SK-N-SH (cell line): Measurements from ENCODE around the gene ZNF775. TPM values are rescaled to one million over a fixed set of nuclear protein-coding genes. Genes with fewer than 3 reads are reported as not detected.

Source experiments
- CTCF ChIA-PET: fragments of 300-600, 350-600 bp; formaldehyde crosslinking; extraction: SDS; loops from one replicate; lab custom pipeline; 2021; lab: Yijun Ruan, JAX
- POLR2A ChIA-PET: fragments of 350-600 bp; sonication (Branson Sonifier 250); formaldehyde crosslinking; extraction: SDS; loops from one replicate; lab custom pipeline; 2020; ENCODE audit warnings: antibody characterized with exemption, inconsistent platforms; lab: Yijun Ruan, JAX
- DNase-seq: peaks from one replicate; pipeline ENCODE4 v3.0.0; 2012
- H2AFZ ChIP-seq: fragments of 200-600 bp; sonication (generic); 2 replicates; pipeline ENCODE4 v1.8.1; 2016; ENCODE audit warnings: antibody characterized with exemption, mild to moderate bottlenecking, low read depth
- H3F3A ChIP-seq: fragments of 200-600 bp; sonication (generic); replicated peaks from 2 replicates; pipeline ENCODE3; 2016; ENCODE audit warnings: antibody characterized with exemption, mild to moderate bottlenecking; ENCODE audit not compliant: insufficient read depth
- H3K27ac ChIP-seq, 2 experiments: fragments of 200-500 bp in 1 of 2; fragments of 200-600 bp in 1 of 2; sonication (Bioruptor generic) in 1 of 2; sonication (generic), shearing (Covaris generic) in 1 of 2; 2 replicates each; pipeline versions ENCODE4 v1.5.1 to v1.6.1; 2014 to 2016; ENCODE audit warnings: low read depth in 2 of 2, inconsistent platforms in 1 of 2, low read length in 1 of 2, mild to moderate bottlenecking in 1 of 2, mixed read lengths in 1 of 2
- H3K27me3 ChIP-seq: fragments of 200-600 bp; sonication (generic), shearing (Covaris generic); 2 replicates; pipeline ENCODE4 v1.6.1; 2016; ENCODE audit warnings: mixed run types; ENCODE audit not compliant: insufficient read depth
- H3K36me3 ChIP-seq, 2 experiments: fragments of 200-500 bp in 1 of 2; fragments of 200-600 bp in 1 of 2; sonication (Bioruptor generic) in 1 of 2; sonication (generic) in 1 of 2; replicated peaks in 1 of 2; 2 replicates each; pipeline versions ENCODE3 to v1.5.1; 2014 to 2016; ENCODE audit warnings: low read length in 1 of 2, mild to moderate bottlenecking in 1 of 2; ENCODE audit not compliant: insufficient read depth in 2 of 2, control insufficient read depth in 1 of 2
- H3K4me1 ChIP-seq, 2 experiments: fragments of 200-500 bp in 1 of 2; fragments of 200-600 bp in 1 of 2; sonication (Bioruptor generic) in 1 of 2; sonication (generic), shearing (Covaris generic) in 1 of 2; 2 replicates each; pipeline versions ENCODE4 v1.5.1 to v1.6.1; 2014 to 2016; ENCODE audit warnings: low read depth in 1 of 2, low read length in 1 of 2, mixed run types in 1 of 2; ENCODE audit not compliant: insufficient read depth in 2 of 2, control insufficient read depth in 1 of 2
- H3K4me2 ChIP-seq: fragments of 200-600 bp; sonication (generic), shearing (Covaris generic); 2 replicates; pipeline ENCODE4 v1.6.1; 2017; ENCODE audit warnings: mixed run types
- H3K4me3 ChIP-seq, 2 experiments: fragments of 200-500 bp in 1 of 2; fragments of 200-600 bp in 1 of 2; sonication (Bioruptor generic) in 1 of 2; sonication (generic), shearing (Covaris generic) in 1 of 2; 2 replicates each; pipeline versions ENCODE4 v1.5.1 to v1.8.1; 2014 to 2016; ENCODE audit warnings: low read depth in 2 of 2, inconsistent platforms in 1 of 2, low read length in 1 of 2, mild to moderate bottlenecking in 1 of 2, mixed read lengths in 1 of 2, moderate library complexity in 1 of 2
- H3K79me2 ChIP-seq: fragments of 200-600 bp; sonication (generic); 2 replicates; pipeline ENCODE4 v1.8.1; 2017; ENCODE audit warnings: mild to moderate bottlenecking; ENCODE audit not compliant: insufficient read depth
- H3K9ac ChIP-seq: fragments of 200-600 bp; sonication (generic); 2 replicates; pipeline ENCODE4 v1.6.1; 2017; ENCODE audit warnings: mixed run types
- H3K9me2 ChIP-seq: fragments of 200-600 bp; sonication (generic); 2 replicates; pipeline ENCODE4 v1.6.1; 2017; ENCODE audit warnings: mixed run types
- H3K9me3 ChIP-seq: fragments of 200-600 bp; sonication (generic); 2 replicates; pipeline ENCODE4 v1.6.1; 2017; ENCODE audit warnings: mixed run types, mild to moderate bottlenecking, moderate library complexity
- H4K20me1 ChIP-seq: fragments of 200-600 bp; sonication (generic); 2 replicates; pipeline ENCODE4 v1.6.1; 2017; ENCODE audit warnings: mild to moderate bottlenecking, mixed run types; ENCODE audit not compliant: insufficient read depth
- CHD2 ChIP-seq: fragments of 150-350 bp; IDR thresholded peaks from 2 replicates; pipeline ENCODE4 v1.6.1; 2018; ENCODE audit warnings: low read length; ENCODE audit not compliant: partially characterized antibody
- EP300 ChIP-seq, 2 experiments: IDR thresholded peaks; 2 replicates each; pipeline versions ENCODE4 v1.4.0 to v1.6.1; 2012; ENCODE audit warnings: borderline replicate concordance in 1 of 2, low read depth in 1 of 2, low read length in 1 of 2
- EZH2phosphoT487 ChIP-seq: fragments of 200-600 bp; sonication (generic); IDR thresholded peaks from 2 replicates; pipeline ENCODE4 v1.6.1; 2017; ENCODE audit warnings: low read depth, mixed run types, mild to moderate bottlenecking, antibody characterized with exemption, moderate library complexity, borderline replicate concordance
- FOXJ3 ChIP-seq: sonication (generic); formaldehyde crosslinking; IDR thresholded peaks from 2 replicates; pipeline ENCODE4 v1.5.1; 2020; ENCODE audit warnings: mild to moderate bottlenecking, missing genetic modification reagents
- FOXM1 ChIP-seq: IDR thresholded peaks from 2 replicates; pipeline ENCODE4 v1.4.0; 2012; ENCODE audit warnings: low read depth, mild to moderate bottlenecking
- GABPA ChIP-seq: IDR thresholded peaks from 2 replicates; pipeline ENCODE4 v1.4.0; 2012; ENCODE audit warnings: low read depth, mild to moderate bottlenecking
- JUND ChIP-seq: IDR thresholded peaks from 2 replicates; pipeline ENCODE4 v1.4.0; 2012
- MXI1 ChIP-seq: IDR thresholded peaks from 2 replicates; pipeline ENCODE4 v1.6.1; 2012; ENCODE audit warnings: mild to moderate bottlenecking, low read depth, low read length, improper control_type of control experiment
- RAD21 ChIP-seq: IDR thresholded peaks from 2 replicates; pipeline ENCODE4 v1.6.1; 2012; ENCODE audit warnings: mild to moderate bottlenecking, low read length
- RXRA ChIP-seq: IDR thresholded peaks from 2 replicates; pipeline ENCODE4 v1.4.0; 2012; ENCODE audit warnings: low read depth, mild to moderate bottlenecking, borderline replicate concordance
- TEAD4 ChIP-seq: IDR thresholded peaks from 2 replicates; pipeline ENCODE4 v1.4.0; 2012; ENCODE audit warnings: mild to moderate bottlenecking, borderline replicate concordance; ENCODE audit not compliant: insufficient read depth
- YY1 ChIP-seq: IDR thresholded peaks from 2 replicates; pipeline ENCODE4 v1.4.0; 2012; ENCODE audit warnings: low read depth, mild to moderate bottlenecking
- WGBS: methylation state at CpG from one replicate; pipeline ENCODE4 v1.1.6; 2017; ENCODE audit warnings: low lambda C conversion rate; 5-methylcytosine and 5-hydroxymethylcytosine counted together
- polyA plus RNA-seq, 3 experiments: library from polyadenylated mRNA; depleted of rRNA; stranded (reverse); fragments of >200 nt; gene quantifications; 2 replicates each; pipeline ENCODE4 v1.2.3, GENCODE V29; 2012
- TF ChIP-seq, protein P1 (sequence below): IDR thresholded peaks from 2 replicates; pipeline ENCODE4 v1.4.0; 2012; ENCODE audit warnings: low read depth, borderline replicate concordance
- TF ChIP-seq, protein P2 (sequence below): IDR thresholded peaks from 2 replicates; pipeline ENCODE4 v1.4.0; 2012; ENCODE audit warnings: low read depth
- TF ChIP-seq, protein P3 (sequence below): IDR thresholded peaks from 2 replicates; pipeline ENCODE4 v1.6.1; 2012; ENCODE audit warnings: mild to moderate bottlenecking, low read depth, low read length, moderate library complexity
- TF ChIP-seq, protein P4 (sequence below): IDR thresholded peaks from 2 replicates; pipeline ENCODE4; 2012

Gene ZNF775
- polyA plus RNA-seq, 1 of the 3 experiments (the other 2 are of a cell fraction): 5.0 TPM

DNA sequence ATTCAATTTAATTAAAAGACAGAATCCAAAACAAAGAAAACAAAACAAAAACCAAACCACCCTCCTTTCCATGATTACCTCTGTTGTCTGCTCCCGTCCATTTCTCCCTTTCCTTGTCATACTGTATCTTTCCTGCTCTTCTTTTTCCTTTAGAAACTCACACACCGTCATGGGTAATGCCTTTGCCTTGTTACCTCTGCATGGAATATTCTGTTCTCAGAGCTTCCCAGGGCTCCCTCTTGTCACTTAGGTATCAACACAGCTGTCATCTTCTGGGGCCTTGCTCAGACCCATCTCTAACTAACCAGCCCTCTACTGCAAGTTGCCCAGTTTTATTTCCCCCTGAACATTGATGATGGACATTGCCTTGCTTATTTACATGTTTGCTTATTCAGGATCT is 41.1 kb downstream of the ZNF775 start:
- 82% methylated on average over 2 of the region's 2 CpGs for WGBS
- Histone ChIP-seq H3F3A (no peaks in the 10 kb centered on the region), H2AFZ (no peak overlapping the region), H3K36me3 (no peaks in the 10 kb centered on the region), H3K4me2 (no peak overlapping the region), H3K27ac (no peak overlapping the region), H3K27me3 (no peaks in the 10 kb centered on the region), H3K4me3 (no peak overlapping the region), H3K9ac (no peak overlapping the region), H3K79me2 (no peaks in the 10 kb centered on the region), H3K9me3 (no peaks in the 10 kb centered on the region), H4K20me1 (no peaks in the 10 kb centered on the region), H3K9me2 (no peaks in the 10 kb centered on the region), H3K4me1 (no peaks in the 10 kb centered on the region)
- TF ChIP-seq, protein P1, sequence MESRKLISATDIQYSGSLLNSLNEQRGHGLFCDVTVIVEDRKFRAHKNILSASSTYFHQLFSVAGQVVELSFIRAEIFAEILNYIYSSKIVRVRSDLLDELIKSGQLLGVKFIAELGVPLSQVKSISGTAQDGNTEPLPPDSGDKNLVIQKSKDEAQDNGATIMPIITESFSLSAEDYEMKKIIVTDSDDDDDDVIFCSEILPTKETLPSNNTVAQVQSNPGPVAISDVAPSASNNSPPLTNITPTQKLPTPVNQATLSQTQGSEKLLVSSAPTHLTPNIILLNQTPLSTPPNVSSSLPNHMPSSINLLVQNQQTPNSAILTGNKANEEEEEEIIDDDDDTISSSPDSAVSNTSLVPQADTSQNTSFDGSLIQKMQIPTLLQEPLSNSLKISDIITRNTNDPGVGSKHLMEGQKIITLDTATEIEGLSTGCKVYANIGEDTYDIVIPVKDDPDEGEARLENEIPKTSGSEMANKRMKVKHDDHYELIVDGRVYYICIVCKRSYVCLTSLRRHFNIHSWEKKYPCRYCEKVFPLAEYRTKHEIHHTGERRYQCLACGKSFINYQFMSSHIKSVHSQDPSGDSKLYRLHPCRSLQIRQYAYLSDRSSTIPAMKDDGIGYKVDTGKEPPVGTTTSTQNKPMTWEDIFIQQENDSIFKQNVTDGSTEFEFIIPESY: no peak
- TF ChIP-seq, protein P2, sequence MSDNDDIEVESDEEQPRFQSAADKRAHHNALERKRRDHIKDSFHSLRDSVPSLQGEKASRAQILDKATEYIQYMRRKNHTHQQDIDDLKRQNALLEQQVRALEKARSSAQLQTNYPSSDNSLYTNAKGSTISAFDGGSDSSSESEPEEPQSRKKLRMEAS: no peak
- TF ChIP-seq TEAD4 (no peak), FOXJ3 (CRISPR knock-in tag) (no peak), EZH2phosphoT487 (no peak), MXI1 (no peak), EP300 (IDR thresholded peaks at IDR 0.05; ENCODE audit: borderline replicate concordance in 1 of 2, low read depth in 1 of 2, low read length in 1 of 2) (no peak), GABPA (no peak), FOXM1 (no peak), RAD21 (no peak), RXRA (no peak), YY1 (no peak), CHD2 (no peak), JUND (no peak)
- TF ChIP-seq, protein P3, sequence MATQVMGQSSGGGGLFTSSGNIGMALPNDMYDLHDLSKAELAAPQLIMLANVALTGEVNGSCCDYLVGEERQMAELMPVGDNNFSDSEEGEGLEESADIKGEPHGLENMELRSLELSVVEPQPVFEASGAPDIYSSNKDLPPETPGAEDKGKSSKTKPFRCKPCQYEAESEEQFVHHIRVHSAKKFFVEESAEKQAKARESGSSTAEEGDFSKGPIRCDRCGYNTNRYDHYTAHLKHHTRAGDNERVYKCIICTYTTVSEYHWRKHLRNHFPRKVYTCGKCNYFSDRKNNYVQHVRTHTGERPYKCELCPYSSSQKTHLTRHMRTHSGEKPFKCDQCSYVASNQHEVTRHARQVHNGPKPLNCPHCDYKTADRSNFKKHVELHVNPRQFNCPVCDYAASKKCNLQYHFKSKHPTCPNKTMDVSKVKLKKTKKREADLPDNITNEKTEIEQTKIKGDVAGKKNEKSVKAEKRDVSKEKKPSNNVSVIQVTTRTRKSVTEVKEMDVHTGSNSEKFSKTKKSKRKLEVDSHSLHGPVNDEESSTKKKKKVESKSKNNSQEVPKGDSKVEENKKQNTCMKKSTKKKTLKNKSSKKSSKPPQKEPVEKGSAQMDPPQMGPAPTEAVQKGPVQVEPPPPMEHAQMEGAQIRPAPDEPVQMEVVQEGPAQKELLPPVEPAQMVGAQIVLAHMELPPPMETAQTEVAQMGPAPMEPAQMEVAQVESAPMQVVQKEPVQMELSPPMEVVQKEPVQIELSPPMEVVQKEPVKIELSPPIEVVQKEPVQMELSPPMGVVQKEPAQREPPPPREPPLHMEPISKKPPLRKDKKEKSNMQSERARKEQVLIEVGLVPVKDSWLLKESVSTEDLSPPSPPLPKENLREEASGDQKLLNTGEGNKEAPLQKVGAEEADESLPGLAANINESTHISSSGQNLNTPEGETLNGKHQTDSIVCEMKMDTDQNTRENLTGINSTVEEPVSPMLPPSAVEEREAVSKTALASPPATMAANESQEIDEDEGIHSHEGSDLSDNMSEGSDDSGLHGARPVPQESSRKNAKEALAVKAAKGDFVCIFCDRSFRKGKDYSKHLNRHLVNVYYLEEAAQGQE: no peak
- TF ChIP-seq, protein P4, sequence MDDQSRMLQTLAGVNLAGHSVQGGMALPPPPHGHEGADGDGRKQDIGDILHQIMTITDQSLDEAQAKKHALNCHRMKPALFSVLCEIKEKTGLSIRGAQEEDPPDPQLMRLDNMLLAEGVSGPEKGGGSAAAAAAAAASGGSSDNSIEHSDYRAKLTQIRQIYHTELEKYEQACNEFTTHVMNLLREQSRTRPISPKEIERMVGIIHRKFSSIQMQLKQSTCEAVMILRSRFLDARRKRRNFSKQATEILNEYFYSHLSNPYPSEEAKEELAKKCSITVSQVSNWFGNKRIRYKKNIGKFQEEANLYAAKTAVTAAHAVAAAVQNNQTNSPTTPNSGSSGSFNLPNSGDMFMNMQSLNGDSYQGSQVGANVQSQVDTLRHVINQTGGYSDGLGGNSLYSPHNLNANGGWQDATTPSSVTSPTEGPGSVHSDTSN: no peak
- POLR2A ChIA-PET: interaction anchor here (1.3 kb wide), 1 partner anchor 51 kb away, joined by 3 read pairs; no protein-coding TSS in a partner anchor
- CTCF ChIA-PET: interaction anchor here (0.6 to 3.8 kb wide), 14 partner anchors 9 to 478 kb away, joined by 3 to 19 read pairs (median 4); partner anchors contain the start of genes GIMAP8, REPIN1 and ZNF775
- DNase-seq: no peak
